GM12864 (cell line): Measurements from ENCODE around the gene PFDN2.
A peak's percentile ranks its signal among the peaks of the same experiment; 100 is the strongest.

Experiments used
- DNase-seq: peaks from one replicate; pipeline ENCODE4 v3.0.0-alpha.2; 2011; ENCODE audit warnings: low read depth
- H3K4me3 ChIP-seq: 2 replicates; pipeline ENCODE4 v1.5.1; 2011; ENCODE audit warnings: mild to moderate bottlenecking, low read depth, low read length, control low read depth
- CTCF ChIP-seq: IDR thresholded peaks from 2 replicates; pipeline ENCODE4 v1.5.1; 2011; ENCODE audit warnings: low read depth, mild to moderate bottlenecking, moderate library complexity, low read length, control low read depth, inconsistent platforms; ENCODE audit errors: missing control alignments

Gene PFDN2

DNA sequence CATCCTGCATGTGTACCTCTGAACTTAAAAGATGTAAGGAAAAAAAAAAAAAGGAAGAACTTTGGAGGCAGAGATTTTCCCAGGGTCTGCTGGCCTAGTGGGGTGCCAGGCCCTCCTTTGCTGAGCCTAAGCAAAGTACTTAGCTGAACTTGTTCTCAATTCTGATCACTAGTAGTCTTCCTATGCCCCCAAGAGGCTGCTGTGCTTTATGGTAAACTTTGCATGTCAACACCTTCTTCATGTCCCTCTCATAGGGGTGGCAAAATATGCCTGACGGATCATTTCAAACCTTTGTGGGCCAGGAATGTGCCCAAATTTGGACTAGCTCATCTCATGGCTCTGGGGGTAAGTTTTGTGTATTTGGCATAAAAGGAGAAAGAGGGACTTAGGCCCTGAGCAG, 40.0 kb upstream of the PFDN2 start:
- H3K4me3 ChIP-seq, result no peak overlapping the region
- no peak for DNase-seq
- TF ChIP-seq CTCF, result no peak

DNA sequence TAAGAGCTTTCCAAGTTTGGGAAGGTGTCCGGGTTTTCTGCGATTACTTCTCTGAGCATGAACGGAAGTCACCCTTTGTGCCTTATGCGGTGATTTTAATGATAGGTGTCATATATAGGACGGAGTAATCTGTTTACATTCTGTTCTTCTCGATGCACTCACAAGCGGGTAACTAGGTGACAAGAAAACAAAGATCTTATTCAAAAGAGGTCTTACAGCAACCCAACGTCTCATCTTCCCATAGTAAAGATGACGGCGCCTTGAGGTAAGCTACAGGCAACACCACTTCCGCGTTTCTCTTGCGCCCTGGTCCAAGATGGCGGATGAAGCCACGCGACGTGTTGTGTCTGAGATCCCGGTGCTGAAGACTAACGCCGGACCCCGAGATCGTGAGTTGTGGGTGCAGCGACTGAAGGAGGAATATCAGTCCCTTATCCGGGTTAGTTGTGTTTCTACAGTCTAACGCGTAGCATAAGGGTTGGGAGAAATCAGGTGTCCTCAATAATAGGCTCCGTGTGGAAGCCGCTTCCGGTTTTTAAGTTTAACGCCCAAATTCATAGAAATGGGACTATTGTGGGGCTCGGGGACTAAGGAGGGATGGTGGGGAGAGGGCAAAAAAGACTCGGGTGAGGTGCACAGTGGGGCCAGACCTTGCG, 36.0 kb upstream of the PFDN2 start, which contains the start of gene UFC1:
UFC1 (plus strand) TSS at position 297 of the 656 bp plus-strand sequence; CDS start at position 317, 20 bp downstream.
- no peak for TF ChIP-seq CTCF
- peak within 1 kb of the TSS; percentile 74 for H3K4me3 ChIP-seq
- peak; percentile 88 for DNase-seq

GRCh38 chr1:161153176-161153575, 35.3 kb upstream of the PFDN2 start:
- no peak for TF ChIP-seq CTCF
- no peak for DNase-seq
- peak overlapping the region; percentile 74 for H3K4me3 ChIP-seq

DNA sequence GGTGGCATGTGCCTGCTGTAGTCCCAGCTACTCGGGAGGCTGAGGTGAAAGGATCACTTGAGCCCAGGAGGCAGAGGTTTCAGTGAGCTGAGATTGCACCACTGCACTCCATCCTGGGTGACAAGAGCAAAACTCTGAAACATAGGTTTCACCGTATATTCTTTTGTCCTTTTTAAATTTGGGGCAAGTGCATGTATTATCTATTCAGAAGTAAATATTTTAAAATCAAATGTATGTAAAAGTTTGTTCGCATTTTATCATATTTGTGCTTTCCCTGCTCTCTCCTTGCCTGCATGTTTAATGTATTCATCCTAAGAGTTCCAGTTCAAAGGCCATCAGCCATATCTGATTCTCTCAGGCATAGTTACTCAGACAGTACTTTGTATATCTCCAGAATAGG, 28.0 kb upstream of the PFDN2 start:
- DNase-seq, result no peak
- H3K4me3 ChIP-seq, result no peak overlapping the region
- TF ChIP-seq CTCF, result no peak

DNA sequence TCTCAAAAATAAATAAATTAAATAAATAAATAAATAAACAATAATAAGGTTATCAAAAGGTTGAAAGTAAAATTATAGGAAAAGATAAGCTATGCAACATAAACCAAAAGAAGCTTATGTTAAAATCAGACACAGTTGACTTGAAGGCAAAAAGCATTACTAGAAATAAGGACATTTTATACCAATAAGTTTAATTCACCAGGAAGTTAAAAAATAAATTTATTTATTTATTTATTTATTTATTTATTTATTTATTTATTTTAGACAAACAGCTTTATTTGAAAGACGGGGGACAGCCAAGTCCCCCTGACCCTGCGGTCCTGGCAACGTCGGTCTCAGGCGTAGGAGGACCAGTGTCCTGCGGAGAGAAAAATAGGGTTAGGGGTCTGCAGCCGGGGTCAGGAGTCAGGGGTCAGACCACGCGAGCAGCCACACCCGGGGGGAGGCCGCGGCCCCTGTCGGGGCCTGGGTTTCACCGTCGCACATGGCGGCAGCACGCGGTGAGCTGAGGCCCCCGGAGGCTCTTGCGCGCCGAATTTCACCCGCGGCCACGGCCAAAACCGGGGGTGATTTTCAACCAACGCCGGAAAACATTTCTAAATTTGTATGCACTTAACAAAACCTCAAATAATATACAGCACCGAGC, 23.0 kb upstream of the PFDN2 start:
- TF ChIP-seq CTCF, result no peak
- H3K4me3 ChIP-seq, result no peak overlapping the region
- no peak for DNase-seq

DNA sequence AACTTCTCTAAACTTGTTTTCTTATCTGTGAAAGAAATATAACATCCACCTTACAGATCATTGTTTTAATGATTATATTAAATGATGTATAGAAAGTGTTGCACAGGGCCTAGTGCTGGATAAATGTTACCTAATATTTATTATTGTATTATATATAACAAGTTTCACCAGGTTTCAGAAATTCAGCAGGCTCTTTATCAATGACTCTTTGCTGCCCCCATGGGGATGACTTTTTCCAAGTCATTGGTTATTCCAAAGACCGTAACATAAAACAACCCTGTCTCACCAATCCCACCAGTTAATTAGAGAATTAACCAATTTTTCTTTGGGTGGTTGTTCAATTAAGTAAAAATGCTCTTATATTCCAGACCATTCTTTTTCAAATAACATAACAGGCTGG, 21.9 kb upstream of the PFDN2 start:
- peak; percentile 42 for TF ChIP-seq CTCF
- DNase-seq, result no peak
- H3K4me3 ChIP-seq, result no peak overlapping the region

DNA sequence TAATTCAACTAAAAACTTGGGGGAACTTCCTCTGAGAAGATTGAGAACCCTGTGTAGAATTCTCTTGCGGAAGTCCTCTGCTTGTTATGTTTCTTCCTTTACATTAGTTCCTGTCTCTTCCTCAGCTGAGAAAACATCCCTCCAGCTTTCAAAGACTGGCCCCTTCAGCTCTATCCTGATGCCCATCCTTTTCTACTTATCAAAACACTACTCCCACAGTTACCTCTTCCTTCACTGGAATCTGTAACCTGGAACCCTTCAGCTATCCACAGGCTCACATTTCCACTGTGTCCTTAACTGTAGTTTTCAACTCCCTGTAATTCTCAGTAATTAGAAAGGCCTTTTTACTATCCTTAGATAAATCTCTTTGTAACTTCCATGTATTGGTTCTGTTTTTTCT, 20.6 kb upstream of the PFDN2 start:
- no peak for TF ChIP-seq CTCF
- no peak overlapping the region for H3K4me3 ChIP-seq
- DNase-seq, result no peak
